ENCODE measurements around the gene SCN3B.

The SCN3B gene

GRCh38 chr11:123590296-123590912, 64.0 kb downstream of the SCN3B start:
- Mint-ChIP-seq H3K27me3 (no peaks in the 10 kb centered on the region), H3K9me3 (no peaks in the 10 kb centered on the region), H3K4me1 (no peaks in the 10 kb centered on the region), H3K4me3 (no peak overlapping the region), H3K27ac (no peak overlapping the region), H3K36me3 (peaks cover 2% of the 10 kb centered on the region)

- Mint-ChIP-seq H3K9me3 (no peaks in the 10 kb centered on the region), H3K4me1 (no peaks in the 10 kb centered on the region), H3K27ac (no peak overlapping the region), H3K36me3 (no peaks in the 10 kb centered on the region), H3K4me3 (no peak overlapping the region), H3K27me3 (no peaks in the 10 kb centered on the region)
These were observed 65.6 kb downstream of the SCN3B start for GRCh38 chr11:123588864-123589262.

DNA sequence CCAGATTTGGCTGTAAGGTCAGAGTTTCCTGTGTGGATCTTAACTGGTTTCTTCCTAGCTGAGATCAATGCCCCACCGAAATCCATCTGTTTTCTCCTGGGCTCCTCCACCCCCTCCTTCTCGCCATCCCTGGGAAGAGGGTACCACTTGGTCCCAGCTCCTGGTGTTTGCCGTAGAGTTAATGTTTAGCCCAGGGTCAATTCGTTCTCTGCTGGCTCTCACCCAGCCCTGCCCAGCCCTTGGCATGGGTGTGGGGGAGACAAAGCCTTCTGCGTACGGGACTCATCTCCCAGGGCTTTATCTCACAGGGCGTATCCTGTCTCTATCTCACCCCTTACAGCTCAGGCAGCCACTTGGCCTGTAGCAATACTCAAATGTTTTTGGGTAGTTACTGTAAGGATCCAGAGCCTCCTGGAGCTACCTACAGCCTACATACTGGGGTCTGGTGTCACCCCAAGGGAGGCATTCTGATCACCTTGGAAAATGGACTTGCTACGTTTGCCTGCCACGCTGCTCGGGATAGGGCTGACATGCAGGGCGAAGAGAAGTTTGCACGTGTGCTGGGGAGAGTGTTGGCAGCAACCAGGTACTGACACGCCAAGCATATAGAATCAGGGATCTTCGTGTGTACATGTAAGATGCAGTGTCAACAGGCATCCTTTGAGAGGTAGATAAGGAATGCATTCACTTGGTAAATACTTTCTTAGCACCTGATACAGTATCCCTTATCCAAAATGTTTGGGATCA, 66.1 kb downstream of the SCN3B start:
- Mint-ChIP-seq H3K27me3 (no peaks in the 10 kb centered on the region), H3K27ac (no peak overlapping the region), H3K4me3 (no peak overlapping the region), H3K9me3 (no peaks in the 10 kb centered on the region), H3K36me3 (no peaks in the 10 kb centered on the region), H3K4me1 (no peaks in the 10 kb centered on the region)

GRCh38 chr11:123587559-123587958, 66.9 kb downstream of the SCN3B start:
- Mint-ChIP-seq H3K4me3 (no peak overlapping the region), H3K36me3 (no peaks in the 10 kb centered on the region), H3K9me3 (no peaks in the 10 kb centered on the region), H3K27me3 (no peaks in the 10 kb centered on the region), H3K27ac (no peak overlapping the region), H3K4me1 (no peaks in the 10 kb centered on the region)

DNA sequence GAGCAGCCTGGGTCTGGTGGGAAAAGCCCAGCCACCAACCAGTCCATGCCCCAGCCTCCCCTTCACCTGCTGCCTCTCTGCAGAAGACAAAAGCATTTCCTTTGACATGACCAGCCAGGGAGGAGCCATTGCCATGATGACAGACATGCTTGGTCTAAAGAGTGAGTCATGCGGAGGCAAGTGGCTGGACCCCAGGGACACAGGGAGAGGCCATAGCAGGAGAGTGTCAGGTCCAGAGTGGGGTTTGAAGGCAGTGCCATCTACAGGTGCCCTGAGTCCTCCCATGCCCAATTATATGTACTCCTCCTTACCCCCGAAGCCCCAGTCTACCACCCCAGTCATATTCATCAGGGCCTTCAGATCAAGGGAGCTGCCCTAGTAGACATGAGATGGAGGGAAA, 67.4 kb downstream of the SCN3B start:
- H3K9me3 Mint-ChIP-seq: no peaks in the 10 kb centered on the region
- no peaks in the 10 kb centered on the region for H3K36me3 Mint-ChIP-seq
- no peaks in the 10 kb centered on the region for H3K4me1 Mint-ChIP-seq
- no peaks in the 10 kb centered on the region for H3K27me3 Mint-ChIP-seq
- no peak overlapping the region for H3K27ac Mint-ChIP-seq
- no peak overlapping the region for H3K4me3 Mint-ChIP-seq

- Mint-ChIP-seq H3K4me3 (no peak overlapping the region), H3K27me3 (no peaks in the 10 kb centered on the region), H3K4me1 (no peaks in the 10 kb centered on the region), H3K27ac (no peak overlapping the region), H3K9me3 (no peaks in the 10 kb centered on the region), H3K36me3 (no peaks in the 10 kb centered on the region)
These were observed 67.9 kb downstream of the SCN3B start for GRCh38 chr11:123586568-123586967.

- peaks cover 5% of the 10 kb centered on the region for H3K4me1 Mint-ChIP-seq
- no peak overlapping the region for H3K27ac Mint-ChIP-seq
- H3K36me3 Mint-ChIP-seq: no peaks in the 10 kb centered on the region
- no peaks in the 10 kb centered on the region for H3K27me3 Mint-ChIP-seq
- no peaks in the 10 kb centered on the region for H3K9me3 Mint-ChIP-seq
- no peak overlapping the region for H3K4me3 Mint-ChIP-seq
These were observed 68.7 kb downstream of the SCN3B start for GRCh38 chr11:123585706-123586105.

- no peaks in the 10 kb centered on the region for H3K27me3 Mint-ChIP-seq
These were observed 69.2 kb downstream of the SCN3B start for GRCh38 chr11:123585206-123585605.

GRCh38 chr11:123584737-123585136, 69.7 kb downstream of the SCN3B start:
- Mint-ChIP-seq H3K4me3 (no peak overlapping the region), H3K9me3 (no peaks in the 10 kb centered on the region), H3K27me3 (no peaks in the 10 kb centered on the region), H3K4me1 (peaks cover 10% of the 10 kb centered on the region), H3K27ac (no peak overlapping the region), H3K36me3 (no peaks in the 10 kb centered on the region)

More at GRCh38 chr11:123585206-123585605, 69.2 kb downstream of the SCN3B start:
- no peak overlapping the region for H3K4me3 Mint-ChIP-seq
- peaks cover 10% of the 10 kb centered on the region for H3K4me1 Mint-ChIP-seq
- H3K9me3 Mint-ChIP-seq: no peaks in the 10 kb centered on the region
- H3K36me3 Mint-ChIP-seq: no peaks in the 10 kb centered on the region
- no peak overlapping the region for H3K27ac Mint-ChIP-seq

GRCh38 chr11:123584186-123584585, 70.2 kb downstream of the SCN3B start:
- Mint-ChIP-seq H3K9me3 (no peaks in the 10 kb centered on the region), H3K4me1 (peaks cover 10% of the 10 kb centered on the region)

GRCh38 chr11:123582992-123583504, 71.4 kb downstream of the SCN3B start:
- no peaks in the 10 kb centered on the region for H3K27me3 Mint-ChIP-seq
- H3K9me3 Mint-ChIP-seq: no peaks in the 10 kb centered on the region
- H3K4me3 Mint-ChIP-seq: no peak overlapping the region
- H3K4me1 Mint-ChIP-seq: peaks cover 10% of the 10 kb centered on the region
- no peak overlapping the region for H3K27ac Mint-ChIP-seq
- no peaks in the 10 kb centered on the region for H3K36me3 Mint-ChIP-seq

More at GRCh38 chr11:123584186-123584585, 70.2 kb downstream of the SCN3B start:
- Mint-ChIP-seq H3K27ac (no peak overlapping the region), H3K4me3 (no peak overlapping the region), H3K27me3 (no peaks in the 10 kb centered on the region), H3K36me3 (no peaks in the 10 kb centered on the region)

- Mint-ChIP-seq H3K4me1 (peaks cover 14% of the 10 kb centered on the region), H3K27ac (no peak overlapping the region), H3K4me3 (no peak overlapping the region), H3K36me3 (no peaks in the 10 kb centered on the region), H3K27me3 (no peaks in the 10 kb centered on the region), H3K9me3 (no peaks in the 10 kb centered on the region)
These were observed 72.6 kb downstream of the SCN3B start for GRCh38 chr11:123581651-123582399.

DNA sequence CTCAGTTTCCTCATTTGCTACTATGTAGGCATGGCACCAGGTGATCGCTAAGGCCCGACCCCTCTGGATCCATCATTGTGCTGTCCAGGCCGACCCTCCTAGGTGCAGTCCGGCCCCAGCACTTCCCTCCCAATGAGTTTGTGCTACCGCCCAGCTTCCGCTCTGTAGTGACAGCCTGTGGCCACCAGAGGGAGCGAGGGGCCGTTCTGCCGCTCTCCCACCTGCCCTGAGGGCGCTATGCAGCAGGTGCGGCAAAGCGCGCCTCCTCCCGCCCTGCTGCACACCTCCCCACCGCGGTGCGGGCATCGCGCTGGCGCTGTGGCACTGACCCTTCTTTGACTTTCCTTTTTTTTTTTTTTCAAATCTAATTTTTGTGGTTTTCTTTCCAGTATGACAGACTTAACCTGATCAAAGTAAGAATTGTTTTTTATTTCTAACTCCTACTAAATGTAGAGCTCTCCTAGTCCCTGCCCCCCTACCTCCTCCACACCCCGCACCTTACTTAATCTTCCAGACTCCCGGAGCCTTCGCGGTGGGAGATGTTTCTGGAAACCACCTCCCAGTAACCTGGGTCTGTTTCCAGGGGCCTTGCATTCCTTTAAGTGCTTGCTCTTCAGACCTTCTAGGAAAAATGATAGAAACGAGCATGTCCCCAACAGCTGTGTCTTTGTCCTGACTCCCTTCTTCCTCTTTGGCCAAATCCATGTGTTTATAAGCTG, 73.7 kb downstream of the SCN3B start:
- Mint-ChIP-seq H3K27ac (no peak overlapping the region), H3K36me3 (no peaks in the 10 kb centered on the region), H3K27me3 (peaks cover 2% of the 10 kb centered on the region), H3K9me3 (no peaks in the 10 kb centered on the region), H3K4me1 (peaks cover 22% of the 10 kb centered on the region), H3K4me3 (peak overlapping the region; percentile 31)

- H3K36me3 Mint-ChIP-seq: no peaks in the 10 kb centered on the region
- no peak overlapping the region for H3K4me3 Mint-ChIP-seq
- H3K9me3 Mint-ChIP-seq: no peaks in the 10 kb centered on the region
- no peak overlapping the region for H3K27ac Mint-ChIP-seq
- H3K4me1 Mint-ChIP-seq: peaks cover 22% of the 10 kb centered on the region
- H3K27me3 Mint-ChIP-seq: peaks cover 2% of the 10 kb centered on the region
These were observed 74.3 kb downstream of the SCN3B start for GRCh38 chr11:123580137-123580536.

DNA sequence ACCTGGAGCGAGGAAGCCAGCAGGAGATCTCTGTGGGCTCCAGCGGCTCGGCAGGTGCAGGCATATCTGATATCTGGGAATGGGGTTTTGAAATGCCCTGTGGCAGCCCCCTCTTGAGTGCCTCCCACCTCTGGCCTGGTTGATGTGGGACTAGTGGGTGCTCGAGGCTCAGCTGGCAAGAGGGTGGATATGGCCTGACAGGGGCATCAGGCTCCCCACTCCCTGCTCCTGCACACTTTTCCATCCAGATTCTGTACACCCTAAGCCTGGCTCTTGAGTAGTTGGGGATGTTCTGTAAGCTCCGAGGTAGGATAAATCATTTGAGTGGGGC, 75.0 kb downstream of the SCN3B start:
- H3K4me3 Mint-ChIP-seq: no peak overlapping the region
- no peaks in the 10 kb centered on the region for H3K36me3 Mint-ChIP-seq
- H3K27ac Mint-ChIP-seq: no peak overlapping the region
- H3K4me1 Mint-ChIP-seq: peaks cover 22% of the 10 kb centered on the region
- H3K9me3 Mint-ChIP-seq: no peaks in the 10 kb centered on the region
- peaks cover 2% of the 10 kb centered on the region for H3K27me3 Mint-ChIP-seq

All from activated naive CD4-positive, alpha-beta T cell treated with anti-CD3 and anti-CD28 coated beads, Interleukin-2, amount 50 U/mL, for 24 hours (primary cell).